Caco-2 (cell line): ENCODE results near the gene APBA3. TPM values are rescaled to one million over a fixed set of nuclear protein-coding genes. Genes with fewer than 3 reads are reported as not detected.
A peak's percentile ranks its signal among the peaks of the same experiment; 100 is the strongest.
"Not testable (repeated sequence)": the region's sequence is repeated elsewhere in the genome, so short reads cannot be mapped to it uniquely, and the experiment has no call there.

Source experiments
- BruUV-seq: library from RNA; stranded (reverse); fragments of 400-500 nt; replicated peaks from 2 replicates; lab custom pipeline; 2021; lab: Mats Ljungman, UMichigan
- CTCF ChIA-PET: fragments of 300-600 bp; sonication (Branson Sonifier 250); formaldehyde crosslinking; loops from one replicate; lab custom pipeline; 2022; ENCODE audit warnings: antibody characterized with exemption; lab: Charles Lee
- POLR2A ChIA-PET: fragments of 300-600 bp; sonication (Branson Sonifier 250); formaldehyde crosslinking; loops from one replicate; lab custom pipeline; 2022; ENCODE audit warnings: antibody characterized with exemption; lab: Charles Lee
- DNase-seq, 2 experiments: peaks; one replicate each; pipeline versions ENCODE4 v3.0.0 to v3.0.0-alpha.2; 2020 to 2022
- H3K27me3 ChIP-seq: replicated peaks from 2 replicates; pipeline ENCODE4 v1.6.0; 2011; ENCODE audit warnings: low read length; ENCODE audit not compliant: control insufficient read depth, insufficient read depth
- H3K36me3 ChIP-seq: 2 replicates; pipeline ENCODE4 v1.5.1; 2011; ENCODE audit warnings: low read length; ENCODE audit not compliant: control insufficient read depth, insufficient read depth
- H3K4me1 ChIP-seq: fragments of 250-450 bp; sonication (Bioruptor Pico); 2 replicates; pipeline ENCODE4 v1.5.1; 2020; ENCODE audit warnings: mild to moderate bottlenecking
- H3K4me3 ChIP-seq: 2 replicates; pipeline ENCODE4 v1.5.1; 2011; ENCODE audit warnings: low read depth, mild to moderate bottlenecking, control low read depth, low read length
- H3K9me3 ChIP-seq: fragments of 250-450 bp; sonication (Bioruptor Pico); 2 replicates; pipeline ENCODE4 v1.5.1; 2020; ENCODE audit warnings: mild to moderate bottlenecking, moderate library complexity
- H3K27ac Mint-ChIP-seq: one replicate; pipeline ENCODE4 v1.8.0; 2022; ENCODE audit warnings: mixed read lengths; ENCODE audit not compliant: unreplicated experiment
- H3K27me3 Mint-ChIP-seq: one replicate; pipeline ENCODE4 v1.8.0; 2022; ENCODE audit warnings: mixed read lengths; ENCODE audit not compliant: insufficient read depth, unreplicated experiment
- H3K36me3 Mint-ChIP-seq: one replicate; pipeline ENCODE4 v1.8.0; 2022; ENCODE audit warnings: mild to moderate bottlenecking, mixed read lengths; ENCODE audit not compliant: insufficient read depth, unreplicated experiment
- H3K4me1 Mint-ChIP-seq: one replicate; pipeline ENCODE4 v1.8.0; 2022; ENCODE audit warnings: low read depth, mixed read lengths; ENCODE audit not compliant: unreplicated experiment
- H3K4me3 Mint-ChIP-seq: one replicate; pipeline ENCODE4 v1.8.0; 2022; ENCODE audit warnings: mild to moderate bottlenecking, moderate library complexity, mixed read lengths; ENCODE audit not compliant: unreplicated experiment
- H3K9me3 Mint-ChIP-seq: one replicate; pipeline ENCODE4 v1.8.0; 2022; ENCODE audit warnings: mixed read lengths; ENCODE audit not compliant: unreplicated experiment
- CTCF ChIP-seq, 2 experiments: fragments of 200-600 bp in 1 of 2; IDR thresholded peaks; 1 replicate in 1 of 2; 2 replicates in 1 of 2; pipeline versions ENCODE4 v1.5.1 to v1.8.0; 2011 to 2022; ENCODE audit warnings: antibody characterized with exemption in 1 of 2, control low read depth in 1 of 2, inconsistent platforms in 1 of 2, low read depth in 1 of 2, low read length in 1 of 2, mild to moderate bottlenecking in 1 of 2, moderate library complexity in 1 of 2; ENCODE audit not compliant: insufficient read depth in 1 of 2, severe bottlenecking in 1 of 2, unreplicated experiment in 1 of 2
- intact Hi-C: fragments of 100-400 bp; cut with micrococcal nuclease; formaldehyde crosslinking; loops from one replicate; pipeline ENCODE4 v1.10.0; 2022; ENCODE audit not compliant: unreplicated experiment
- total RNA-seq: library from RNA; stranded (reverse); gene quantifications from 2 replicates; pipeline ENCODE4 v1.2.3, GENCODE V29; 2022

Gene APBA3
- total RNA-seq, 1 experiment from 2014 or later: 22.1 TPM

- H3K9me3 ChIP-seq: no peaks in the 10 kb centered on the region
- intact Hi-C loops: no loop called here
- peaks cover 4% of the 10 kb centered on the region for H3K4me1 ChIP-seq
- no peak for DNase-seq
- Mint-ChIP-seq H3K9me3 (no peaks in the 10 kb centered on the region), H3K4me1 (peaks cover 8% of the 10 kb centered on the region), H3K27me3 (no peaks in the 10 kb centered on the region), H3K27ac (no peak overlapping the region), H3K4me3 (peak overlapping the region; percentile 96), H3K36me3 (peaks cover 26% of the 10 kb centered on the region)
- TF ChIP-seq CTCF (IDR thresholded peaks at IDR 0.05; ENCODE audit: insufficient read depth in 1 of 2, low read depth in 1 of 2, low read length in 1 of 2, severe bottlenecking in 1 of 2, unreplicated experiment in 1 of 2): no peak
- H3K27me3 ChIP-seq: no peaks in the 10 kb centered on the region
- CTCF ChIA-PET: no interaction called here
- POLR2A ChIA-PET: no interaction called here
- no peak overlapping the region for H3K4me3 ChIP-seq
- BruUV-seq: no TSS peak
- H3K36me3 ChIP-seq: peaks cover 3% of the 10 kb centered on the region; the same call in 1 of the 2 replicates
Measured at GRCh38 chr19:3759482-3760254, 1.8 kb downstream of the APBA3 start.

GRCh38 chr19:3758297-3758696 is 3.2 kb downstream of the APBA3 start:
- H3K9me3 Mint-ChIP-seq, H3K9me3 ChIP-seq, intact Hi-C loops, H3K4me3 ChIP-seq, H3K4me3 Mint-ChIP-seq, H3K36me3 ChIP-seq, CTCF ChIA-PET, POLR2A ChIA-PET, H3K27me3 ChIP-seq, H3K27ac Mint-ChIP-seq, DNase-seq, H3K4me1 Mint-ChIP-seq, BruUV-seq, H3K4me1 ChIP-seq, H3K27me3 Mint-ChIP-seq: not testable (repeated sequence)
- peaks cover 29% of the 10 kb centered on the region for H3K36me3 Mint-ChIP-seq

GRCh38 chr19:3757705-3758104 is 3.8 kb downstream of the APBA3 start:
- H3K9me3 ChIP-seq, H3K27me3 ChIP-seq, BruUV-seq, H3K4me1 ChIP-seq, CTCF ChIA-PET, H3K9me3 Mint-ChIP-seq, POLR2A ChIA-PET, H3K27me3 Mint-ChIP-seq, DNase-seq, H3K36me3 ChIP-seq, intact Hi-C loops, H3K4me3 Mint-ChIP-seq, H3K4me3 ChIP-seq, H3K27ac Mint-ChIP-seq, H3K4me1 Mint-ChIP-seq: not testable (repeated sequence)
- H3K36me3 Mint-ChIP-seq: peaks cover 31% of the 10 kb centered on the region

GRCh38 chr19:3753631-3754410 is 7.7 kb downstream of the APBA3 start:
- Mint-ChIP-seq H3K27ac (no peak overlapping the region), H3K36me3 (peaks cover 38% of the 10 kb centered on the region), H3K27me3 (no peaks in the 10 kb centered on the region), H3K4me3 (no peak overlapping the region), H3K9me3 (no peaks in the 10 kb centered on the region), H3K4me1 (no peaks in the 10 kb centered on the region)
- Histone ChIP-seq H3K9me3 (no peaks in the 10 kb centered on the region), H3K27me3 (no peaks in the 10 kb centered on the region), H3K4me1 (no peaks in the 10 kb centered on the region; the same call in 1 of the 2 replicates), H3K4me3 (no peak overlapping the region), H3K36me3 (peaks cover 2% of the 10 kb centered on the region)
- no peak for DNase-seq
- no peak for TF ChIP-seq CTCF (IDR thresholded peaks at IDR 0.05; ENCODE audit: insufficient read depth in 1 of 2, low read depth in 1 of 2, low read length in 1 of 2, severe bottlenecking in 1 of 2, unreplicated experiment in 1 of 2)
- ChIA-PET POLR2A (no interaction called here), CTCF (interaction anchor here (0.6 kb wide), 1 partner anchor 9 kb away, joined by 3 read pairs; the partner anchor contains the start of gene MRPL54)
- no TSS peak for BruUV-seq
- intact Hi-C loops: no loop called here
